GM12872 (cell line): ENCODE data around the gene NSL1.

Source experiments
- TF ChIP-seq, protein P1 (sequence below): IDR thresholded peaks from 3 replicates; pipeline ENCODE4 v1.5.1; 2011; ENCODE audit warnings: low read depth, mild to moderate bottlenecking, low read length, moderate library complexity; ENCODE audit not compliant: insufficient read depth

Gene NSL1

DNA sequence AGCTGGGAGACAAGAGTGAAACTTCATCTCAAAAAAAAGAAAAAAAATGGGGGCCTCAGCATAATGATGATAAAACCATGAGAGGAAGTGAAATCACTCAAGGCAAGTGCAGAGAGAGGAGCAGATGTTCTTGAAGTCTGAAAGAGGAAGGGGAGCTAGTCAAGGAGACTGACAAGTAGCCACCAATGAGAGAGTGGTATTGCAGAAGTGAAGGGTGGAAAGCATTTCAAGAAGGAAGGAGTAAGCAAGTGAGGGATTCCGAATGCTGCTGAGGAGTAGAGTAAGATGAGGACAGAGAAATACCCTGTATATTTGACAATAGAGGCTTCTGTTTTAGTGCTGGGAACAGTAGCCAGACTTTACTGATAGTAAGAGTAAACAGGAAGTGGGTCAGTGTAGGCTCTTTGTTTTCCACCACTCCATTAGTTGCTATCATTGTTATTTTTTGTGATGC lies 3.0 kb upstream of the NSL1 start:
- TF ChIP-seq, protein P1, sequence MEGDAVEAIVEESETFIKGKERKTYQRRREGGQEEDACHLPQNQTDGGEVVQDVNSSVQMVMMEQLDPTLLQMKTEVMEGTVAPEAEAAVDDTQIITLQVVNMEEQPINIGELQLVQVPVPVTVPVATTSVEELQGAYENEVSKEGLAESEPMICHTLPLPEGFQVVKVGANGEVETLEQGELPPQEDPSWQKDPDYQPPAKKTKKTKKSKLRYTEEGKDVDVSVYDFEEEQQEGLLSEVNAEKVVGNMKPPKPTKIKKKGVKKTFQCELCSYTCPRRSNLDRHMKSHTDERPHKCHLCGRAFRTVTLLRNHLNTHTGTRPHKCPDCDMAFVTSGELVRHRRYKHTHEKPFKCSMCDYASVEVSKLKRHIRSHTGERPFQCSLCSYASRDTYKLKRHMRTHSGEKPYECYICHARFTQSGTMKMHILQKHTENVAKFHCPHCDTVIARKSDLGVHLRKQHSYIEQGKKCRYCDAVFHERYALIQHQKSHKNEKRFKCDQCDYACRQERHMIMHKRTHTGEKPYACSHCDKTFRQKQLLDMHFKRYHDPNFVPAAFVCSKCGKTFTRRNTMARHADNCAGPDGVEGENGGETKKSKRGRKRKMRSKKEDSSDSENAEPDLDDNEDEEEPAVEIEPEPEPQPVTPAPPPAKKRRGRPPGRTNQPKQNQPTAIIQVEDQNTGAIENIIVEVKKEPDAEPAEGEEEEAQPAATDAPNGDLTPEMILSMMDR, result no peak

DNA sequence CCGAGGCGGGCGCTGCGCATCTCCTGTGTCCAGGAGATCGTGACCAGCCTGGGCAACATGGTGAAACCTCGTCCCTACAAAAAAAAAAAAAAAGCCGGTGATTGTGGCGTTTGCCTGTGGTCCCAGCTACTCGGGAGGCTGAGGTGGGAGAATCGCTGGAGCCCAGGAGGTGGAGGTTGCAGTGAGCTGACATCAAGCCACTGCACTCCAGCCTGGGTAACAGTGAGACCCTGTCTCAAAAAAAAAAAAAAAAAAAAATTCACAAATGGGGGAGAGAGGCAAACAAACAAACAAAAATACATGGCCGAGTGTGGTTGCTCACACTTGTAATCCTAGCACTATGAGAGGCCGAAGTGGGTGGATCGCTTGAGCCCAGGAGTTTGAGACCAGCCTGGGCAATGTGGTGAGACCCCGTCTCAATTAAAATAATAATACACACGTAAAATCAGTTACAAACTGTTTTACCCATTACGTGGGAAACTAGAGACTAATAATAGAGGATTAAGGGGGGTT lies 875 bp upstream of the NSL1 start:
- TF ChIP-seq, protein P1, result no peak

DNA sequence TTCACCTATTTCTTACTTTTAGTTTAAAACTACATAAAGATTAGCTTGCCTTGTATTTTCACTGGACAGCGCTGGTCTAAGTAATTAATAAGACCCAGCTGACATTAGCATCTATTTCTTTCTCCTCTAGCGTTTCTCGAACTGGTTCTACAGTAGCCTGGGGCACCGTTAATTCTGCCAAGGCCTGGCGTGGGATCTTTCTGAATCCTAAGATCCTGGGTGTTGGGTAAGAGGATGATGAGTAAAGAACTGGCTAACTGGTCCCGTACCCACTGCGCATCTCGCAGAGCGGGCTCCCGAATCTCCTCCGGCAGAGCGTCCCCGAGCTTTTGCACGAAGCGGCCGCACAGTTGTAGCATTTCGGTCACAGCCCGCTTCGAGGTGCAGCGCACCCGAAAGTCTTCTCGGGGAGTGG lies 309 bp downstream of the NSL1 start:
- TF ChIP-seq, protein P1, result no peak

DNA sequence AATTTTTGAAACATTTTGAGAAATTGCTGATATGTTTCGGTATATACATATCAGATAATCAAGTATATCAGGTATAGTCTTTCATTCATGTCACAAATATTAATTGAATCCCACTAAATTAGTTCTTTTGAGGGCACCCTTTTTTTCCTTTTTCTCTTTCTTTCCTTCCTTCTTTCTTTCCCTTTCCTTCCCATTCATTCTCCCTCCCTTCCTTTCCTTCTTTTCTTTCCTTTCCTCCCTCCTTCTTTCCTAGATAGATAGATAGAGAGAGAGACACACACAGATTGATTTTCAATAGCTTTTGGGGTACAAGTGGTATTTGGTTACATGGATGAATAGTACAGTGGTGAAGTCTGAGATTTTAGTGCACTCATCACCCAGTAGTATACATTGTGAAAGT lies 5.7 kb downstream of the NSL1 start:
- TF ChIP-seq, protein P1, result no peak

DNA sequence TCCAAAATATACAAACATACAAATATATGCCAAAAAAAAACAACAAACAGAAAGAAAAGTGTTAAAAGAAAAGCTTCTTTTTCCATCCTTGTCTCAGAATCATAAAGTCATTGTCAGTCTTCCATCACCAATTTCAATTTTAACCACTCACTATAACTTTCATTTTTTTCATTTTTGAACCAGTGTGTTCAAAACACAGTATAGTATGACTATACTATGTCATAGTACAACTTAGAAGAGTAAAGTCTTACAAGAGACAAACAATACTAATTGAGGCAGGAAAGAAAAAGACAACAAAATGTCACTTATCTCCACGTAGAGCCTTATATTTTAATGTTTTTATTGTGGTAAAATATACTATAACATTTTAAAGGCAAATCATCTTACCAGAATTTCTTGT lies 7.6 kb downstream of the NSL1 start:
- TF ChIP-seq, protein P1, result no peak

DNA sequence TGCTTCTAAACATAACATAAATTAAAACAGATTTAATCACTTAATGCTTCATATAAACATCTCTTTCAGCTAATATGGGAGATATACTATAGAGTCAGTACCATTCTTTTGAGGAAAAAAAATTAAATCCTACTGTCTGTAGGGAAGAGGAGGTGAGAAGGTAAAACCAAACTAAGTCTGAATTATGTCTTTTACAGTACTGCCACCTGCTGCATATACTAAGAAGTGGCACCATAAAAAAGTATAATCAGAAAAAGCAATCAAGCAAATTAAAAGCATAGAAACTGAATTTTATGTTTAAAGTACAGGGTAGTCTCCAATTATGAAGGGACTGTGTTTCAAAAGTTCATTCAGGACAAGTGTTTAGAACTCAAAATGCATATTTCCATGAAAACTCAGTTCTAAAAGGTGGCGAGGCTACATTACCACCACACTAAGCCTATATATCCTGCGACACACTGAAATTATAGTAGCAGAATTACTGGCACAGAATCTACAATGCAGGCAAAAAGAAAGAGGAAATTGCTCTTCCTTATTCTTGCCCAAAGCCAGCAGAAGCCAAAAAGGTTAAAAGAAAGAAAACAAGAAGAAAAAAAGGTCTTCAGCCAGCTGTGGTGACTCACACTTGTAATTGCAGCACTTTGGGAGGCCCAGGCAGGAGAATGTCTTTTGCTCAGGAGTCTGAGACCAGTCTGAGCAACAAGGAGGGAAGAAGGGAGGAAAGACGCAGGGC lies 9.0 kb downstream of the NSL1 start:
- TF ChIP-seq, protein P1, result peak; percentile 54

DNA sequence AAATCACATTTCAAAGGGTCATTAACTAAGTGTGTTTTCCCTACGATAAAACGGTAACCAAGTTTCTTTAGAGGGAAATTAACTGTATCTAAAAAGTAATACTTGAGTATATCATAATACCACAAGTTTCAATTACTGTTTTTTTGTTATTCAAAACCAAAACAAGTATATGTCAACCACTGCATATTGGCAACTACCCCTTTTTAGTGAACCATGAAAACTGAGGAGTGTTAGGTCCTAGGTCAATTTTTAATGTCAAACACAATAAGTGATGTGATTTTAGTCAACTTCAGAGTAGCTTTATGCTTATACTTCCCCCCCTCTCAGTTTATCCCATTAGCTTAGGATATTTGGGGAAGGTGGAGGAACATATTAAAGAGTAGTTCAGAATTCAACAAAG lies 10.4 kb downstream of the NSL1 start:
- TF ChIP-seq, protein P1, result no peak
